ENCODE measurements around the gene PATJ.

DNA sequence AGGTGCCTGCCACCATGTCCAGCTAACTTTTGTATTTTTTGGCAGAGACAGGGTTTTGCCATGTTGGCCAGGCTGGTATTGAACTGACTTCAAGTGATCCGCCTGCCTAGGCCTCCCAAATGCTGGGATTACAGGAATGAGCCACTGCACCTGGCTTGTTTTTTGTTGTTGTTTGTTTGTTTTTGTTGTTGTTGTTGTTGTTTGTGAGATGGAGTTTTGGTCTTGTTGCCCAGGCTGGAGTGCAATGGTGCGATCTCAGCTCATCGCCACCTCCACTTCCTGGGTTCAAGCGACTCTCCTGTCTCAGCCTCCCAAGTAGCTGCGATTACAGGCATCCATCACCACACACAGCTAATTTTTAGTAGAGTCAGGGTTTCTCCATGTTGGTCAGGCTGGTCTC, 445.3 kb downstream of the PATJ start:
- TF ChIP-seq, protein P1, sequence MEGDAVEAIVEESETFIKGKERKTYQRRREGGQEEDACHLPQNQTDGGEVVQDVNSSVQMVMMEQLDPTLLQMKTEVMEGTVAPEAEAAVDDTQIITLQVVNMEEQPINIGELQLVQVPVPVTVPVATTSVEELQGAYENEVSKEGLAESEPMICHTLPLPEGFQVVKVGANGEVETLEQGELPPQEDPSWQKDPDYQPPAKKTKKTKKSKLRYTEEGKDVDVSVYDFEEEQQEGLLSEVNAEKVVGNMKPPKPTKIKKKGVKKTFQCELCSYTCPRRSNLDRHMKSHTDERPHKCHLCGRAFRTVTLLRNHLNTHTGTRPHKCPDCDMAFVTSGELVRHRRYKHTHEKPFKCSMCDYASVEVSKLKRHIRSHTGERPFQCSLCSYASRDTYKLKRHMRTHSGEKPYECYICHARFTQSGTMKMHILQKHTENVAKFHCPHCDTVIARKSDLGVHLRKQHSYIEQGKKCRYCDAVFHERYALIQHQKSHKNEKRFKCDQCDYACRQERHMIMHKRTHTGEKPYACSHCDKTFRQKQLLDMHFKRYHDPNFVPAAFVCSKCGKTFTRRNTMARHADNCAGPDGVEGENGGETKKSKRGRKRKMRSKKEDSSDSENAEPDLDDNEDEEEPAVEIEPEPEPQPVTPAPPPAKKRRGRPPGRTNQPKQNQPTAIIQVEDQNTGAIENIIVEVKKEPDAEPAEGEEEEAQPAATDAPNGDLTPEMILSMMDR (IDR thresholded peaks at IDR 0.05): no peak
- TF ChIP-seq ATF1 (CRISPR knock-in tag; IDR thresholded peaks at IDR 0.05): no peak
- TF ChIP-seq SP1 (CRISPR knock-in tag; conservative IDR thresholded peaks at IDR 0.05): no peak
- TF ChIP-seq IRF2 (CRISPR knock-in tag; IDR thresholded peaks at IDR 0.05; ENCODE audit: borderline replicate concordance, low read depth): no peak
- TF ChIP-seq TEAD4 (CRISPR knock-in tag; IDR thresholded peaks at IDR 0.05): no peak
- TF ChIP-seq NR2C2 (CRISPR knock-in tag; IDR thresholded peaks at IDR 0.05): no peak
- TF ChIP-seq, protein P2, sequence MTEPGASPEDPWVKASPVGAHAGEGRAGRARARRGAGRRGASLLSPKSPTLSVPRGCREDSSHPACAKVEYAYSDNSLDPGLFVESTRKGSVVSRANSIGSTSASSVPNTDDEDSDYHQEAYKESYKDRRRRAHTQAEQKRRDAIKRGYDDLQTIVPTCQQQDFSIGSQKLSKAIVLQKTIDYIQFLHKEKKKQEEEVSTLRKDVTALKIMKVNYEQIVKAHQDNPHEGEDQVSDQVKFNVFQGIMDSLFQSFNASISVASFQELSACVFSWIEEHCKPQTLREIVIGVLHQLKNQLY (CRISPR knock-in tag; IDR thresholded peaks at IDR 0.05): no peak
- TF ChIP-seq, protein P3, sequence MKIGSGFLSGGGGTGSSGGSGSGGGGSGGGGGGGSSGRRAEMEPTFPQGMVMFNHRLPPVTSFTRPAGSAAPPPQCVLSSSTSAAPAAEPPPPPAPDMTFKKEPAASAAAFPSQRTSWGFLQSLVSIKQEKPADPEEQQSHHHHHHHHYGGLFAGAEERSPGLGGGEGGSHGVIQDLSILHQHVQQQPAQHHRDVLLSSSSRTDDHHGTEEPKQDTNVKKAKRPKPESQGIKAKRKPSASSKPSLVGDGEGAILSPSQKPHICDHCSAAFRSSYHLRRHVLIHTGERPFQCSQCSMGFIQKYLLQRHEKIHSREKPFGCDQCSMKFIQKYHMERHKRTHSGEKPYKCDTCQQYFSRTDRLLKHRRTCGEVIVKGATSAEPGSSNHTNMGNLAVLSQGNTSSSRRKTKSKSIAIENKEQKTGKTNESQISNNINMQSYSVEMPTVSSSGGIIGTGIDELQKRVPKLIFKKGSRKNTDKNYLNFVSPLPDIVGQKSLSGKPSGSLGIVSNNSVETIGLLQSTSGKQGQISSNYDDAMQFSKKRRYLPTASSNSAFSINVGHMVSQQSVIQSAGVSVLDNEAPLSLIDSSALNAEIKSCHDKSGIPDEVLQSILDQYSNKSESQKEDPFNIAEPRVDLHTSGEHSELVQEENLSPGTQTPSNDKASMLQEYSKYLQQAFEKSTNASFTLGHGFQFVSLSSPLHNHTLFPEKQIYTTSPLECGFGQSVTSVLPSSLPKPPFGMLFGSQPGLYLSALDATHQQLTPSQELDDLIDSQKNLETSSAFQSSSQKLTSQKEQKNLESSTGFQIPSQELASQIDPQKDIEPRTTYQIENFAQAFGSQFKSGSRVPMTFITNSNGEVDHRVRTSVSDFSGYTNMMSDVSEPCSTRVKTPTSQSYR (CRISPR knock-in tag; IDR thresholded peaks at IDR 0.05): no peak
- no peak for TF ChIP-seq CREB1 (CRISPR knock-in tag; IDR thresholded peaks at IDR 0.05)
- TF ChIP-seq, protein P4, sequence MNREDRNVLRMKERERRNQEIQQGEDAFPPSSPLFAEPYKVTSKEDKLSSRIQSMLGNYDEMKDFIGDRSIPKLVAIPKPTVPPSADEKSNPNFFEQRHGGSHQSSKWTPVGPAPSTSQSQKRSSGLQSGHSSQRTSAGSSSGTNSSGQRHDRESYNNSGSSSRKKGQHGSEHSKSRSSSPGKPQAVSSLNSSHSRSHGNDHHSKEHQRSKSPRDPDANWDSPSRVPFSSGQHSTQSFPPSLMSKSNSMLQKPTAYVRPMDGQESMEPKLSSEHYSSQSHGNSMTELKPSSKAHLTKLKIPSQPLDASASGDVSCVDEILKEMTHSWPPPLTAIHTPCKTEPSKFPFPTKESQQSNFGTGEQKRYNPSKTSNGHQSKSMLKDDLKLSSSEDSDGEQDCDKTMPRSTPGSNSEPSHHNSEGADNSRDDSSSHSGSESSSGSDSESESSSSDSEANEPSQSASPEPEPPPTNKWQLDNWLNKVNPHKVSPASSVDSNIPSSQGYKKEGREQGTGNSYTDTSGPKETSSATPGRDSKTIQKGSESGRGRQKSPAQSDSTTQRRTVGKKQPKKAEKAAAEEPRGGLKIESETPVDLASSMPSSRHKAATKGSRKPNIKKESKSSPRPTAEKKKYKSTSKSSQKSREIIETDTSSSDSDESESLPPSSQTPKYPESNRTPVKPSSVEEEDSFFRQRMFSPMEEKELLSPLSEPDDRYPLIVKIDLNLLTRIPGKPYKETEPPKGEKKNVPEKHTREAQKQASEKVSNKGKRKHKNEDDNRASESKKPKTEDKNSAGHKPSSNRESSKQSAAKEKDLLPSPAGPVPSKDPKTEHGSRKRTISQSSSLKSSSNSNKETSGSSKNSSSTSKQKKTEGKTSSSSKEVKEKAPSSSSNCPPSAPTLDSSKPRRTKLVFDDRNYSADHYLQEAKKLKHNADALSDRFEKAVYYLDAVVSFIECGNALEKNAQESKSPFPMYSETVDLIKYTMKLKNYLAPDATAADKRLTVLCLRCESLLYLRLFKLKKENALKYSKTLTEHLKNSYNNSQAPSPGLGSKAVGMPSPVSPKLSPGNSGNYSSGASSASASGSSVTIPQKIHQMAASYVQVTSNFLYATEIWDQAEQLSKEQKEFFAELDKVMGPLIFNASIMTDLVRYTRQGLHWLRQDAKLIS (CRISPR knock-in tag; IDR thresholded peaks at IDR 0.05; ENCODE audit: borderline replicate concordance): no peak
- no peak for TF ChIP-seq FOXK1 (CRISPR knock-in tag; IDR thresholded peaks at IDR 0.05)
- TF ChIP-seq, protein P5, sequence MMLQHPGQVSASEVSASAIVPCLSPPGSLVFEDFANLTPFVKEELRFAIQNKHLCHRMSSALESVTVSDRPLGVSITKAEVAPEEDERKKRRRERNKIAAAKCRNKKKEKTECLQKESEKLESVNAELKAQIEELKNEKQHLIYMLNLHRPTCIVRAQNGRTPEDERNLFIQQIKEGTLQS (CRISPR knock-in tag; conservative IDR thresholded peaks at IDR 0.05): no peak
- no peak for TF ChIP-seq TP53 (CRISPR knock-in tag; IDR thresholded peaks at IDR 0.05)

Data from WTC11 (cell line).